GM19023 (cell line): ENCODE measurements around the gene ZFHX2.
"Not testable (repeated sequence)": the region's sequence is repeated elsewhere in the genome, so short reads cannot be mapped to it uniquely, and the experiment has no call there.

Experiments
- ATAC-seq: cut with Tn5 transposase; IDR thresholded peaks from one replicate; pipeline ENCODE4 v1.9.1; 2021; ENCODE audit warnings: mild to moderate bottlenecking, moderate library complexity; ENCODE audit not compliant: unreplicated experiment

Gene ZFHX2

DNA sequence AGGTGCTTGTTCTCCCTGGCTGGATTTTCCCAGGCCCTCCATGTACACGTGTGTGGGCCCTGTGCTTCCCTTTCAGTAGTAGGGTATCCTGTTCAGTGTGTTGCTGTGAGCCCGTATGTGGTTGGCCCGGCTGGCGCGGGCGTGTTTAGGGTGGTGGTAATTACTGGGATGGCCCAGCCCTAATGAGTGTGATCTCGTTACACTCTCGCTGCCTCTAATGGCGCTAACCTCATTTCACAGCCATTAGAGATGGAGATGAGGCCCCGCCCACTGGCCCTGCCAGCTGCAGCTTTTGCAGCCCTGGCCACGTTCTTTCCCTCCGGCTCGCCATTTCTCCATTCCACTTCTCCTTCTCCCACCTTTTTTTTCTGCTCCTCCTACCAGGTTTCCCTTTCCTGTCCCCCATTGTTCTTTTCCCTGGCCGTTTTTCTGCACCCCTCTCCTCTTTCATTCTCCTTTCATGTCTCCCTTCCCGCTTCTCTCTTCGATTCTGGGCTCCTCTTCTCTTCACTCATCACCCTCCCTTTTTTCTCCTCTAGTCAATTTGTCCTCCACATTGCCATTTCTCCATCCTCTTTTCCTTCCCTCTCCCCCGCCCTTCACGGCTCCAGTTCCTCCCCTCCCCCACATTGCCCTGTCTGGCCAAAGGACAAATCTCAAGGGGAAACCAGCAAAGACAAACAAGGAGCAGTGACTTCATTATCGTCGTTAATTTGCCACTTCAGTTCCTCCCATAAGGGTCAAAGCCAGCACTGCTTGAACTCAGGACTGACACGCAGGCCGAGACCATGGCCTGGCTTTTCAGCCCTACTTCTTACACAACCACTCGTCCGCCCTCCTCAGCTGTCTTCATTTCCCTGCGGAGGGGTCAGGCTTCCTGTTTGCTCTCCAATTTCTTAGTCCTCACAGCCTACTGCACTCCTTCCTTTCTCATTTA lies 6.8 kb downstream of the ZFHX2 start:
- ATAC-seq: no peak

DNA sequence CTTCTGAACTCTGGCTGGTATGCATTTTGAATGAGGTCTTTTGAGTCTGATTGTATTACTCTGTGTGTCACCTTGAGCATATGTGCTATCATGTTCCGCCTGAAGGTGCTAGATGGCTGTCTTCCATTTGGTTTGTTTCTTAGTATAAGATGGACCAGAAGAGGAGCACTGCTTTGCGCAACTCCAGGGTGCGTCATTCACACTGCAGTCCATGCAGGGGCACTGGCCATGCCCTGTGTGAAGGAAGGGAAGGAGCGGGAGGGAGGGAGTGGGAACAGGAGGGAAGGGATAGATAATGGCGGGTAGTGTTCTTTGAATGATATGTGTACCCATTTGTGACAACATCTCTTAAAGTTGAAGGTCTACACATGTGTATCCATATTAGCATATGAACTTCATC lies 8.2 kb downstream of the ZFHX2 start:
- no peak for ATAC-seq

DNA sequence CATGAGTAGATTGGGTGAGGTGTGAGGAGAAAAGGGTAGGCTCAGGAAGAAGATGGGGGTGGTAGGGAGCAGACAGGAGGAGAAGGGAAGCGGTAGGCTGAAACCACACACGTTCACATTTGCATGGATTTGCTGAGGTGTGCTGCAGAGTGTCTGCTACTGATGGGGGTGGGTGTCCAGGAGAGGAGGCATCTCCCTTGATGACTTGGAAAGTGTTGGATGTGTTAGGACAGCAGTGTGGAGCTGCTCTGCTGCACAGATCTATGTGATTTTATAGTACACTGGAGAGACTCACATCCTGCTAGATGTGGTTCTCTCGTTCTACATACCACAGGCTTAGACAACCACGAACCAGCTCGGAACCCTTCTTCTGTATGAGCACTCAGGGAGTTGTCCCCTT lies 9.3 kb downstream of the ZFHX2 start:
- ATAC-seq: no peak

DNA sequence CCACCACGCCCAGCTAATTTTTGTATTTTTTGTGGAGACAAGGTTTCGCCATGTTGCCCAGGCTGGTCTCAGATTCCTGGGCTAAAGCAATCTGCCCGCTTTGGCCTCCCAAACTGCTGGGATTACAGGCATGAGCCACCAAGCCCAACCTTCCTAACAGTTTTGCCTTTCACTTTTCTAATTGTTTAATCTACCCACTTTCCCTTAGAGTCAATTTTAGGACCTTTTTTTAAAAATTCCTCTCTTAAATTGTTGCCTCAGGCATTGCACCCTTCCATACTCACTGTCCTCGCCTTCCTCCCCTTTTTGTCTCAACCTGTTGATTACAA lies 11.5 kb downstream of the ZFHX2 start:
- ATAC-seq: no peak

DNA sequence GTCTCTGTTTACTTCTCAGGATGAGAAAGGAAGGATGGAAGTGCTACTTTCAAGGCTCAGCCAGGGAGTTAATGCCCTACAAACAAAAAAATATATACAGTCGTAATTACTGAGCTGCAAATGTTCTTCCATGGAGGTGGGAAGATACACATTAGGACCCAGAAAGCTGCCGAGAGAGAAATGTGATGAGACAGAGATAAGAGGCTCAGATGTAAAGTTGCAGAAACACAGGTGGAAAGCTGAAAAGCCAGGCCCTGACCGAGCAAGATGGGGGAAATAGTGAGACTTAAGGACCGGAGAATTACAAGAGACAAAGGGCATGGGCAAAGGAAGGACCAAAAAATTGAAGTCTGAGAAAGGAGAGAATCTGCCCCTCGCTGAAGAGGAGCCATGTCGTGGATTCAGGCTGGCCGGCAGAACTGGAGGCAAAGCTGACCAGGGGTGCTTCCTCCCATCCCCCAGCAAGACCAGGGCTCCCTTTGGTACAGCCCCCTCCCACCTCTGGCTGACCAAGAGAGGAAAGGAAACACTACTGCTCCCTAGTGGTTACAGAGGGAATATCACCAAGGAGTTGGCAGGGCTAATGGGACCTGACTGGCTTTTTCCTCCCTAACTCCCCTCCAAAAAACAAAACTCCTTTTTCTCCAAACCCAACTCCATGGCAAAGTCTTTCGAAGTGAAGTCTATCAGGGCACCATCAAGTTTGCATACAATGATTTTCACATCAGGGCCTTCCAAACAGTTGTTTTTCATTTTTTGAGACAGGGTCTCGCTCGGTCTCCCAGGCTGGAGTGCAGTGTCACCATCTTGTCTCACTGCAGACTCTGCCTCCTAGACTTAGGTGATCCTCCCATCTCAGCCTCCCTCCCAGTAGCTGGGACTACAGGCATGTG lies 12.1 kb downstream of the ZFHX2 start:
- ATAC-seq: no peak

DNA sequence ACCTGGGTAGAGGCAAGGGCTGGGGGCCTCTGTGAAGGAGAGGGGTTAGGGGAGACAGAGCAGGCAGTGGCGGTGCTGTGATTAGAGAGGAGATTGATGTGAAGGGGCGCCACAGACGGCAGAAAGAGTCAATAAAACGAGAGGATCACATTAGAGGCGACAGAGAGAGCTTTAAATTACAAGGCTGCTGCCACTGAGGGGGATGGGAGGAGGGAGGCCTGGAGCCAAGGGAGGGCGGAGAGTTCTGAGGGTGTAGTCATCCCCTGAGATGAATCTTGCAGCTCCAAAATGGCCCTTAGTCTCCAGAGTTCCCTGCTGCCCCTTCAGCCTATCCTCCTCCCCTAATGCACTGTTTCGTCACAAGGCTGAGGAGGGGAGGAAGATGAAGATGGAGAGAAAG lies 12.8 kb downstream of the ZFHX2 start:
- ATAC-seq: no peak

DNA sequence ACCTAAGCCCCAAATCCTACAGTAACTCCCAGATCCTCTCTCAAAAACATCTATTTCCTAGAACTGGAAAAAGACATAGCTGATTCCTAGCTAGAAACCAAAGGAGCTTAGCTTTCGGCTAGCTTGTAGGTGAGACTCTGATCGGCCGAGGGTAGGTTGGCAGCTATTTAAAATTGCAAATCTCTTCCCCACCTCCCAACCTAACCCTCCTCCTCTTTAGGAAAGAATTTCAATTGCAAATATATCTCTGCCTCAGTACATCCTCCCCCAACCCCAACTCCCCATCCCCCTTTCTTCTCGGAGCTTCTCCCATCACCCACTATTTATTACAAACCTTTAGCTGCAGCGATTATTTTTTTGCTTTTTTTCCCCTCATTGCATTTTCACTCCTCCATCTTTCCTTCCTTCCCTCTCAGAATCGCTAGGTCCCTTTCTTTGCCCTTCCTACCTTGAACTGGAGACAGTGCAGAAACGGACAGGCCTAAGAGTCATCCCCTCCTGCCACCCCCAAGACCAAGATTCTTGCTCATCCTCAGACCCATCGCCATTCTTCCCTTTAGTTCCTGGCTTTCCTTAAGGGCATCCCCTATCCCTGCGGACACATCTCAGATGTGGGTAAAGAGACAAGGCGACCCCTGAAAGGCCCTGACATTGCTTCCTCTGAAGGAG lies 13.4 kb downstream of the ZFHX2 start:
- no peak for ATAC-seq

DNA sequence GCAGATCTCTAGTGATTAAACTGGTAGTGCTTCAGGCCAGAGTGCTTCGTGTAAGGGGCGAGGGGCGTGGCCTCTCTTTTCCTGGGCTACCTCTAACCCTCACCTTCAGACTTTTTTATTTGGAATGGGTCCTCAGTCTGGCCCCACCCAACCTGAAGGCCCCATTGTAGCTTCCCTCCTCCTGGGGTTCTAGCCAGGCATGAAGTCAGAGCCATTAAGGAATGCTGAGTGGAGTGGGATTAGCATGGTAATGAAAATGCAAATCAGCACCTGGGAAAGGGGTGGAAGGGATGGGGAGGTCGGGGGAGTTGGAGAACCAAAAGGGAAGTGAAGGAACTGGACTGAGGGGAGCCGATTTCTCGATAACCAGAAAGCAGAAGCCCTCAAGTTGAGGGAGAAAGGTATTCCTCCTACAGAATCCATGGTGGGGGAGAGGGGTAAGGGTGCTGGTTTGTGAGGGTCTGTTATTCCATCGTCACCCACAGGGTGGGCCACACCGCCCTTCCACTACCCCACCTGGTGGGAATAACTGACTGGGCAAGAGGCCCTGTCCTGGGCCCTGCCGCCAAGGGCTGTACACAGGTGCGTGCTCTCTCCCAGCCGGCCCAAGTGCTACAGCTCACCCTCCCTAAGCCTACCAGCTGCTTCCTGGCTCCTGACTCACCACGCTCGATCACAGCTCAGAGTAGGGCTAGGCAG lies 14.1 kb downstream of the ZFHX2 start:
- no peak for ATAC-seq

DNA sequence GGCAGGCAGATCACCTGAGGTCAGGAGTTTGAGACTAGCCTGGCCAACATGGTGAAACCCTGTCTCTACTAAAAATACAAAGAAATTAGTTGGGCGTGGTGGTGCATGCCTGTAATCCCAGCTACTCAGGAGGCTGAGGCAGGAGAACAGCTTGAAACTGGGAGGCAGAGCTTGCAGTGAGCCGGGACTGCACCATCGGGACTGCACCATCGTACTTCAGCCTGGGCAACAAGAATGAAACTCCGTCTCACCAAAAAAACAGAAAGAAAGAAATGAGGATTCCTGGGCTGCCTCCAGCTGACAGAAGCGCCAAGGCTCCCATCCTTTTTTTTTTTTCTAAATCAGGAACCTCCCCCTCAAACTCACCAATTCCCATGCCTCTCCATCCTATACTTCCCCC lies 14.7 kb downstream of the ZFHX2 start:
- not testable (repeated sequence) for ATAC-seq

DNA sequence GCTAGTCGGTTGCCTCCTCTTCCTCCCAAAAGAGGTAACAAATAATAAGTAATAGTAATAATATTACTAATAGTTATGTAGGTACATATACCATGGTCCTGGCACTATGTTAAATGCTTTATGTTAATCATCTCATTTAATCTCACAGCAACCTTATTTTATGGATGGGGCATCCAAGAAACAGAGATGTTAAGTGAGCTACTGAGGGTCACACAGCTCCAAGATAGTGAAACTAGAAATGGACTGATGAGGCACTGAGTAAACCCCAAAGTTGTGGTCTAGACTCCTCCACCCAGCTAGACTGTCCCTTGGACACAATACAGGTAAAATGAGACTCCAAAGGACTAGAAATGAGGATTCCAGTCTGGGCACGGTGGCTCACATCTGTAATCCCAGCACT lies 15.1 kb downstream of the ZFHX2 start:
- ATAC-seq: no peak

DNA sequence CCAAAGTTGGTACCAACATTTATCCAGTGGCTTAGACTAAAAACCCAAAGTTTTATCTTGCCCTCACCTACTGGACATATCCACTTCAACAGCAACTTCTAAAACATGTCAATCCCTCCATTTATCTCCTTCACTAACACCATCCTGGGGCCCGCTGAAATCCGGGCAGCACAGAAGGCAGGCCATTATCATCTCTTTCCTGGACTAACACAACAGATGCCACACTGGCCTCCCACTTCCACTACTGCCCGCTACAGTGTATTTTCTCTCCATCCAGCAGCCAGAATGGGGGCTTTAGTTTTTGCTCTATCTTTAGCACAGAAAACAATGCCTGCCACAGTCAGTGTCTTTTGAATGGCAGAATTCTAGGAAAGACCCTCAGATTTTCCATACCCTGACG lies 15.6 kb downstream of the ZFHX2 start:
- no peak for ATAC-seq

DNA sequence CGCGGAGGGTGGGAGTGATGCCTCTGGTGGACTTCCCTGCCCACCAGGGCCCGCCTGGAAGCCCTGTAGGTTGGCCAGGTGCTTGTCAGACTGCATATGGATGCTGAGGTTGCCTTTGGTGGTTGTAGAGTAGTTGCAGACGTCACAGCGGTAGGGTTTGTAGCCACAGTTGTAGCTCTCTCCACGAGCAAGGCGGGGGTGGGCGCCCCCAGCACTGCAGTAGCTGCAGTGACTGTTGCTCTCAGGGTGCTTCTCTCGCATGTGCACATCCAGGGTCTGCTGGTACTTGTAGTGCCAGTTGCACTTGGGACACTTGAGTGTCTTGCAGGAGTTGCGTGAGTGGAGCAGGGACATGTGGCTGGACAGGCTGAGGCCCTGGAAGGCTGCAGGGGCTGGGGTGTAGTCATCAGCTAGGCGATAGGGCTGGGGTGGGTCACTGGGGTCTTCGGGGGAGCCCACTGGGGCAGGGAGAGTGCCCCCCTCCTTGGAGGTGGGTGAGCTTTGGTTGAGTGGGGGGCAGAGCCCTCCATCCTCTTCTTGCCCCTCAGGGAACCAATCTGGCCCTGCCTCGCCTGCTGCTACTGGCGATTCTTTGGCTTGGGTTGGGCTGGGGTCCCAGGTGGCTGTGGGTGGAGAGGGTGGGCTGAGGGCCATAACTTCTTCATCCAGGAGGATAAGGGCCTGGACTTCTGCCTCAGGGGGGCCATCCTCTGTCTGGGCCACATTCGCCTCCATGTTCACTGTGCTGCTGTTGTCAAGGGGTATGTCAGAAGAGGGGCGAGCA lies 17.7 kb downstream of the ZFHX2 start:
- no peak for ATAC-seq

DNA sequence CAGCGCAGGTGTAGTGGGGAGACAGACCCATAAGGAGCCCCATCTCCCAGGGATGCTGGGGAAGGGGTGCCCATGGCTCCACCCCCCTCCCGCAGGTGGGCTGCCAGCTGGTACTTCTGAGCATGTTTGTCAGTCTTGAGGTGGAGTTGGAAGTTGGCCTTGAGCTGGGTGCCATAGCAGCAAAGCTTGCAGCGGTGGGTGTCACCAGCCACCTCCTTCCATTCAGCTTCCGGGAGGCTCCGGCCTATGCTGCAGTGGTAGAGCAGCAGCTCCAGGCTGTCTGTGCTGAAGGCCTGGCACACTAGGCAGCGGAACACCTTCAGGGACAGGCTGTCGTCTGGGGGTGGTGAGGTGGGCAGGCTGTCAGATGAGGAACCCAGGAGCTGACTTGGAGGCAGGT lies 18.9 kb downstream of the ZFHX2 start:
- no peak for ATAC-seq

DNA sequence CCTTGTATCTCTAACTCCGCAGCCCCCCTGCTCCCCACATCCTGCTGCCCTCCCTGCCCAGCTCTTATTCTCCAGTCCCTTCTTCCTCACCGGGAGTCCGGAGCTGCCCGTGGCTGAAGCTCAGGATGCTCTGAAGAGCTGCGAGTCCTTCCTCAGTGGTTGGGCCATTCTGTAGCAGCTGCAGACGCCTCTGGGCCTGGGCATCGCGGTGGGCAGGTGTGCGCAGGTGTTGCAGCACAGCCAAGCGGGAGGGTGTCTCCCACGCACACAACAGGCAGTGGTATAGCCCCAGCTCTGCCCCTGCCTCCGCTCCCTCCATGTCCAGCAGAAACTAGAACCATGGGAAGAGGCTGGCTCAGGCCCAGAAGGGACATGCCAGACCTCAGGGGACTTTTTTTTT lies 20.2 kb downstream of the ZFHX2 start:
- no peak for ATAC-seq

DNA sequence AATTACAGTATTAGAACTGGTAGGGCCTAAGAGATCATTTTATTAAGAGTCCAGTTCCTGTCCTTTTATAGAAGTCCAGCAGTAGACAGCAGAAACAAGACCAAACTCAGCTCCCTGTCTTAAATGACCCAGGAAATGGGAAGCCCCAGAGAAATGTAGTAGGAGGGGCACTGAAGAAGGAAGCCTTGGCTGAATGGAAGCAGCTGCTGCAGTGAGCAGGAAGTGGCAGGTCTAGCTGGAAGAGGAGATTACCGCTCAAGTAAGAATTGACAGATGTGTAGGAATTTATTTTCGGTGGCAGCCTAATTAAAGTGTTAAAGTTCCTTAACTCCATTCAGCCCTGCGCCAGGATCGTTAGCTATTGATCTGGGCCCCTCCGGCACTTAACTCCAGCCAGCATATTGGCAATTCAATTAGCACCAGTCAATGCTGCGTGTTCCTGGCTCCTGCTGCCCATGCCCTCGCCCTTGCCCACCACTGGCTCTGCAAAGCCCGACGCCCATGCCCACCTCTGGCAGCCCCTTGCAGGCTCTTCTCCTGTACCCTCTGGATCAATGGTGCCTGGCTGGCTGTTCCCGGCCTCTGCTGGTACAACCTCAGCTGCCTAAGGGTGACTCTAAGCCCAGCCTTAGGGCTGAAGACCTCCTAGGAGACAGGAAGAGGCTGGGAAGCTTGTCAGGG lies 21.1 kb downstream of the ZFHX2 start:
- ATAC-seq: no peak

DNA sequence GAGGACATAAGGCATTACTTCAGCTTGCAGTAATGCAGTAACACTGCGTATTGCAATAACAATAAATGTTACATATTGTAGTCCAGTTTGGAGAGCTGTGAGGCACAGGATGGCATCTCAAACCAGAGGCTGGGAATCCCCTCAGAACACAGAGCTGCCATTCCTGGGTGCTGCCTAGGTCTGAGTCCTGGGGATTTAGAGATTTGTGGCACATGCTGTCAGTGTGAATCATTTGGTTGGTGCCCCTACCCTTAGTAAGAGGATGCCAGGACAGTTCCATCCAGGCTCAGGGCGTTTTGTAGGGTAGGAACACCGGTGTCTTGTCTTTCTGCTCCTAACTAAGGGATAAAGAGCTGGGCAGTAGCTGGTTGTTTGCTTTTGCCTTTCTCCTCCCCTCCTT lies 22.5 kb downstream of the ZFHX2 start:
- no peak for ATAC-seq

DNA sequence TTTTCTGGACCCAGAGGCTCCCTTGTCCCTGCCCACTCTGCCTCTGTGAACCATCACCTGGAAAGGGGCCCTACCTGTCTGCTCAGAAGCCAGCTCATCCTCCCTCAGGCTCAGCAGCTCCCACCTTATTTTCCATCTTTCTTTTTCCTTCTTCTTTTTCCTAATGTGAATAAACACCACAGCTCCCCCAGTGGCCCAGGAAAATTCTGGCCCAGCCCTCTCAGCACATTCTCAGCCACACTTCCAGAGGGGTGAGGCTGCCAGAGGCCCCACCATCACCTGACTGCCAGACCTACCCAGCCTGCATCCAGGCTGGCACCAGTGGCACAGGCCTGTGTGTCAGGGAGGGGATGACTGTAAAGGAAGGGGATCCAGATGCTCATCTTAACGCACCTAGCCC lies 23.0 kb downstream of the ZFHX2 start:
- no peak for ATAC-seq

DNA sequence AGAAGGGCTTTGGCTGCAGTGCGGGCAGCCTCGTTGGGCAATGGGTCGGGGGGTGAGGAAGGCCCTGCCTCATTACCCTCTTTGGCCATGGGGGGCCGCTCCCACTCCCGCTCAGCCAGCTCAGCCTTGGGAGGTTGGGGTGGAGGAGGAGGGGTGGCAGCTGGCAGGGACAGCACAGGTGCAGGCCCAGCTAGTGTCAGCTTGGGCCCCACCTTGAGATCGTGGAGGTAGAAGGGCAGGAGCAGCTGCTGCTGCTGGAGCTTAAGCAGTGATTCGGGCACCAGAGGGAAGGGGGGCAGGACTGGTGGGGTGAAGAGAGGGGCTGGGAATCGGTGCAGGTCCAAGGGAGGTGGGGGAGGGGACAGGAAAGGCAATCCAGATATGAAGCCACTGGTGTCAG lies 26.0 kb downstream of the ZFHX2 start:
- no peak for ATAC-seq

DNA sequence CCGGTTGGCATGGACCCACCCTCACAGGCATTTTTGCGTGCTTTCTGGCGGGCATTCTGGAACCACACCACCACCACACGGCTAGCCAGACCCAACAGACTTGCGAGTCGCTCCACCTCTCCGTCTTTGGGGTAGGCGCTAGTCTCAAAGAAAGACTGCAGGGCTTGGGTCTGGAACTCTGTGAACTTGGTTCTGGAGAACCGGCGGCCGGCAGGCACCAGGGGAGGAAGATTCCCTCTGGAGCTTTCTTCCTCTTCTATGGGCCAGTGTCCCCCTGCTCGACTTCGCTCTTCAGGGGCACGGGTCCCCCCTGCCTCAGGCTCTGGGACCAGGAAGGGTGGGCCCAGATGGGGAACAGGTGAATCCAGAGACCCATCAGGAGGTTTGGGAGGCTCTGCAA lies 26.6 kb downstream of the ZFHX2 start:
- no peak for ATAC-seq
